Fibroblast of lung (primary cell): ENCODE measurements around the gene TMEM30A.

ENCODE experiments used
- CTCF ChIP-seq, 2 donors: IDR thresholded peaks in 1 of 2; conservative IDR thresholded peaks in 1 of 2; 1 replicate in 1 of 2; 2 replicates in 1 of 2; pipeline ENCODE4 v1.5.1; 2011 to 2012; ENCODE audit warnings: low read length in 2 of 2, control low read depth in 1 of 2, inconsistent platforms in 1 of 2, low read depth in 1 of 2, mild to moderate bottlenecking in 1 of 2
- EZH2 ChIP-seq: IDR thresholded peaks from 2 replicates; pipeline ENCODE4 v1.5.1; 2012; ENCODE audit warnings: low read length, control low read depth, mild to moderate bottlenecking; ENCODE audit errors: missing control alignments

- TF ChIP-seq EZH2 (no peak), CTCF (conservative IDR thresholded peaks at IDR 0.05 in 1 of 2, IDR thresholded peaks at IDR 0.05 in 1 of 2; ENCODE audit: low read depth in 1 of 2, low read length in 2 of 2) (no peak)
Observed at GRCh38 chr6:75234126-75234865, 50.3 kb downstream of the TMEM30A start.
